ENCODE results near the gene FJX1.
"Not testable (repeated sequence)": the region's sequence is repeated elsewhere in the genome, so short reads cannot be mapped to it uniquely, and the experiment has no call there.

Gene FJX1

GRCh38 chr11:35633827-35634423 lies 15.7 kb downstream of the FJX1 start:
- DNase-seq (ENCODE audit: low read depth), result no peak

- DNase-seq (ENCODE audit: low read depth), result no peak
Observed at GRCh38 chr11:35635933-35636332, 17.7 kb downstream of the FJX1 start.

GRCh38 chr11:35639591-35640179 lies 21.4 kb downstream of the FJX1 start:
- DNase-seq (ENCODE audit: low read depth), result no peak

- no peak for DNase-seq (ENCODE audit: low read depth)
Observed at GRCh38 chr11:35641171-35641897, 23.1 kb downstream of the FJX1 start.

- DNase-seq (ENCODE audit: low read depth), result no peak
Observed at GRCh38 chr11:35641964-35642363, 23.7 kb downstream of the FJX1 start.

- no peak for DNase-seq (ENCODE audit: low read depth)
Observed at GRCh38 chr11:35647421-35648093, 29.3 kb downstream of the FJX1 start.

GRCh38 chr11:35650006-35650405 lies 31.7 kb downstream of the FJX1 start:
- no peak for DNase-seq (ENCODE audit: low read depth)

GRCh38 chr11:35650467-35650866 lies 32.2 kb downstream of the FJX1 start:
- DNase-seq (ENCODE audit: low read depth), result no peak

GRCh38 chr11:35651263-35651662 lies 33.0 kb downstream of the FJX1 start:
- no peak for DNase-seq (ENCODE audit: low read depth)

GRCh38 chr11:35652786-35653185 lies 34.5 kb downstream of the FJX1 start:
- not testable (repeated sequence) for DNase-seq (ENCODE audit: low read depth)

GRCh38 chr11:35654711-35655110 lies 36.5 kb downstream of the FJX1 start:
- no peak for DNase-seq (ENCODE audit: low read depth)

- DNase-seq (ENCODE audit: low read depth), result no peak
Observed at GRCh38 chr11:35655254-35655653, 37.0 kb downstream of the FJX1 start.

- no peak for DNase-seq (ENCODE audit: low read depth)
Observed at GRCh38 chr11:35655856-35656255, 37.6 kb downstream of the FJX1 start.

GRCh38 chr11:35658020-35658948 lies 40.0 kb downstream of the FJX1 start:
- no peak for DNase-seq (ENCODE audit: low read depth)

- DNase-seq (ENCODE audit: low read depth), result no peak
Observed at GRCh38 chr11:35661534-35661933, 43.3 kb downstream of the FJX1 start.

- DNase-seq (ENCODE audit: low read depth), result no peak
Observed at GRCh38 chr11:35662061-35662648, 43.9 kb downstream of the FJX1 start.

- peak; percentile 70 for DNase-seq (ENCODE audit: low read depth)
Observed at GRCh38 chr11:35662649-35663407, 44.6 kb downstream of the FJX1 start, which contains the start of gene TRIM44. Gene TRIM44, plus strand, starts transcription at chr11:35662775. Its CDS starts 337 bp downstream, at chr11:35663112.

- DNase-seq (ENCODE audit: low read depth), result no peak
Observed at GRCh38 chr11:35663408-35663702, 45.1 kb downstream of the FJX1 start.

GRCh38 chr11:35664977-35665441 lies 46.7 kb downstream of the FJX1 start:
- no peak for DNase-seq (ENCODE audit: low read depth)

- no peak for DNase-seq (ENCODE audit: low read depth)
Observed at GRCh38 chr11:35667257-35667656, 49.0 kb downstream of the FJX1 start.

GRCh38 chr11:35668350-35668749 lies 50.1 kb downstream of the FJX1 start:
- DNase-seq (ENCODE audit: low read depth), result not testable (repeated sequence)

Measured in GM04504 (cell line).